Neural crest cell (in vitro differentiated cells): ENCODE data around the gene BCAM. TPM values are rescaled to one million over a fixed set of nuclear protein-coding genes. Genes with fewer than 3 reads are reported as not detected.

Experiments used
- DNase-seq: peaks from one replicate; pipeline ENCODE4 v3.0.0; 2021; ENCODE audit warnings: low read depth, mixed read lengths, low spot score
- H3K27ac Mint-ChIP-seq: one replicate; pipeline ENCODE4 v1.8.0; 2021; ENCODE audit warnings: mild to moderate bottlenecking, mixed read lengths; ENCODE audit not compliant: unreplicated experiment
- H3K27me3 Mint-ChIP-seq: 2 replicates; pipeline ENCODE4 v1.8.0; 2021; ENCODE audit warnings: low read depth, mild to moderate bottlenecking, mixed read lengths
- H3K36me3 Mint-ChIP-seq: 2 replicates; pipeline ENCODE4 v1.8.0; 2021; ENCODE audit warnings: low read depth, mild to moderate bottlenecking, mixed read lengths
- H3K4me1 Mint-ChIP-seq: 2 replicates; pipeline ENCODE4 v1.8.0; 2021; ENCODE audit warnings: mixed read lengths
- H3K4me3 Mint-ChIP-seq: one replicate; pipeline ENCODE4 v1.8.0; 2021; ENCODE audit warnings: mild to moderate bottlenecking, mixed read lengths
- H3K9me3 Mint-ChIP-seq: 2 replicates; pipeline ENCODE4 v1.8.0; 2021; ENCODE audit warnings: mixed read lengths
- CTCF ChIP-seq: fragments of 200-600 bp; sonication (generic); conservative IDR thresholded peaks from 2 replicates; pipeline ENCODE4 v1.5.0; 2021; ENCODE audit warnings: antibody characterized with exemption, mild to moderate bottlenecking
- total RNA-seq: library from RNA; stranded (reverse); gene quantifications from 2 replicates; pipeline ENCODE4 v1.2.1, GENCODE V29; 2021

Gene BCAM
- total RNA-seq, 1 donor from 2014 or later = 5.5 TPM

DNA sequence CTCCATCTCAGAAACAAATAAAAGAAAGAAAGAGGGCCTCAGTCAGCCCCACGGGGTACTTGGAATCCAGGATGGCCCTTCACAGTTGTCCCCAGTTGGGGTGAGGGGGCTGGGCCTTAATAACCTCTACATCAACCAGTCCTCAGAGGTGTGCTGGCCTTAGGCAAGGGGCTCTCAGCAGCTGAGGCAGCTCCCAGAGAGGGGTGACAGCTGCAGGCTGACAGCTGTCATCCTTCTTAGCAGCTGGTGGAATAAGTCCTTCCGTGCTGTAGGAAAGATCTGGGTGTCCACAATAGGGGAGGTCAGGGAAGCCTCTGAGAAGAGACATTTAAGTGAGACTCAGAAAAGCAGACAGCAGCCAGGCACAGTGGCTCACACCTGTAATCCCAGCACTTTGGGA is 7.4 kb downstream of the BCAM start:
- Mint-ChIP-seq H3K4me1 (peaks cover 11% of the 10 kb centered on the region), H3K36me3 (no peaks in the 10 kb centered on the region), H3K27me3 (peaks cover 2% of the 10 kb centered on the region), H3K27ac (no peak overlapping the region), H3K4me3 (no peak overlapping the region), H3K9me3 (no peaks in the 10 kb centered on the region)
- no peak for DNase-seq
- no peak for TF ChIP-seq CTCF

DNA sequence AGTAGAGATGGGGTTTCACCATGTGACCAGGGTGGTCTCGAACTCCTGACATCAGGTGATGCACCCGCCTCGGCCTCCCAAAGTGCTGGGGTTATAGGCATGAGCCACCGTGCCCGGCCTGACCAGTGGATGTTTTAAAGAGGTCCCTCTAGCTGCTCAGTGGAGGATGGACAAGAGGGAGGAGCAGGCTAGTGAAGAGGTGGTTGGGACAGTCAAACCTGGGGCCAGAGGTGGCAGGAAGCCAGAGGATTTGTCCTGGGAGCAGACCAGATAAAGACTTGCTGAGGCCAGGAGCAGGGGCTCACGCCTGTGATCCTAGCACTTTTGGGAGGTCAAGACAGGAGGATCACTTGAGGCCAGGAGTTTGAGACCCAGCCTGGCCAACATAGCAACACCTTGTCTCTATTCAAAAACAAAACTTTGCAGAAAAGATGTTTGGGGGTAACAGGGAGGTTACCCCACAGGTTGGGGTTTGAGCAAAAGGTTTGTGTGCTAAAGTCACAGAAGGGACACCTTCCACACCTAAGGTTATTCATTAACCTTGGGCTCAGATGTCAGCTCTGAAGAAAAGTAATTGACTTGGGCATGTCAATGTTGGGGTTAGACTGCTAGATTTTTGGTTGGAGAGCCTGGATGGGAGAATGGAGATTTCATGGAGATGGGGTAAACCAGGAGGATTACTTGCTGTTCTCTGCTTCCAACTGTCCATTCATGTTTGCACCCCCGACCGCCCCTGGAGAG is 9.0 kb downstream of the BCAM start:
- Mint-ChIP-seq H3K36me3 (no peaks in the 10 kb centered on the region), H3K9me3 (no peaks in the 10 kb centered on the region), H3K4me3 (no peak overlapping the region), H3K4me1 (peaks cover 15% of the 10 kb centered on the region), H3K27me3 (peaks cover 2% of the 10 kb centered on the region), H3K27ac (no peak overlapping the region)
- TF ChIP-seq CTCF = no peak
- no peak for DNase-seq

- no peak for DNase-seq
- TF ChIP-seq CTCF = no peak
- H3K27ac Mint-ChIP-seq = no peak overlapping the region
- H3K27me3 Mint-ChIP-seq = peaks cover 2% of the 10 kb centered on the region
- peaks cover 21% of the 10 kb centered on the region for H3K4me1 Mint-ChIP-seq
- H3K36me3 Mint-ChIP-seq = no peaks in the 10 kb centered on the region
- no peaks in the 10 kb centered on the region for H3K9me3 Mint-ChIP-seq
- no peak overlapping the region for H3K4me3 Mint-ChIP-seq
Measured at GRCh38 chr19:44818466-44819031, 9.6 kb downstream of the BCAM start.

DNA sequence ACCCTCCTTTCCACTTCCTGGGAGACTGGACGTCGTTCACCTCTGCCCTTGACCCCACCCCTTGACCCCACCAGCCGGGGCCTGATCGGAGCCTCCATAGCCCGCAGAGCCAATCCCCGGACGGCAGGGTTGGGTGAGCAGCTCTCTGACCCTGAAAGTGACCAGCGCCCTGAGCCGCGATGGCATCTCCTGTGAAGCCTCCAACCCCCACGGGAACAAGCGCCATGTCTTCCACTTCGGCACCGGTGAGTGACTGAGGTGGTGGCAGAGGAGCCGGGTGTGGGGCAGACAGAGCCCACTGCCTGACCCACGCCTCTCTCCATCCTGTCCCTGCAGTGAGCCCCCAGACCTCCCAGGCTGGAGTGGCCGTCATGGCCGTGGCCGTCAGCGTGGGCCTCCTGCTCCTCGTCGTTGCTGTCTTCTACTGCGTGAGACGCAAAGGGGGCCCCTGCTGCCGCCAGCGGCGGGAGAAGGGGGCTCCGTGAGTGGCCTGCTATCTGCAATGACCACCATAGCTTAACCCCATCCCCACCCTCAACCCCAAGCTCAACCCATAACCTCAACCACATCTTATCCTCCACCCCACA is 10.4 kb downstream of the BCAM start:
- DNase-seq = no peak
- no peak for TF ChIP-seq CTCF
- Mint-ChIP-seq H3K27ac (no peak overlapping the region), H3K4me1 (peaks cover 16% of the 10 kb centered on the region), H3K27me3 (peaks cover 2% of the 10 kb centered on the region), H3K36me3 (no peaks in the 10 kb centered on the region), H3K4me3 (no peak overlapping the region), H3K9me3 (no peaks in the 10 kb centered on the region)

- DNase-seq = no peak
- H3K36me3 Mint-ChIP-seq = no peaks in the 10 kb centered on the region
- H3K27me3 Mint-ChIP-seq = peaks cover 9% of the 10 kb centered on the region
- no peaks in the 10 kb centered on the region for H3K9me3 Mint-ChIP-seq
- H3K4me3 Mint-ChIP-seq = no peak overlapping the region
- peaks cover 16% of the 10 kb centered on the region for H3K4me1 Mint-ChIP-seq
- H3K27ac Mint-ChIP-seq = no peak overlapping the region
- TF ChIP-seq CTCF = no peak
Measured at GRCh38 chr19:44820648-44821609, 12.0 kb downstream of the BCAM start.
